PC-9 (cell line): Measurements from ENCODE around the gene LRIG1. TPM values are rescaled to one million over a fixed set of nuclear protein-coding genes. Genes with fewer than 3 reads are reported as not detected.

Source experiments
- BruUV-seq: library from RNA; stranded (reverse); fragments of 400-500 nt; replicated peaks from 2 replicates; lab custom pipeline; 2021; lab: Mats Ljungman, UMichigan
- CTCF ChIA-PET: fragments of 300-600 bp; sonication (Branson Sonifier 250); formaldehyde crosslinking; loops from one replicate; lab custom pipeline; 2022; ENCODE audit warnings: antibody characterized with exemption; lab: Charles Lee
- POLR2A ChIA-PET: fragments of 300-600 bp; sonication (Branson Sonifier 250); formaldehyde crosslinking; loops from one replicate; lab custom pipeline; 2022; ENCODE audit warnings: antibody characterized with exemption; ENCODE audit not compliant: unreplicated experiment; lab: Charles Lee
- DNase-seq, 2 experiments: peaks; one replicate each; pipeline versions ENCODE4 v3.0.0 to v3.0.0-alpha.2; 2015 to 2022; ENCODE audit warnings: mixed read lengths in 1 of 2
- H2AFZ ChIP-seq: fragments of 200-600 bp; sonication (generic); 2 replicates; pipeline ENCODE4 v1.8.1; 2017; ENCODE audit warnings: antibody characterized with exemption
- H3F3A ChIP-seq: fragments of 200-600 bp; sonication (generic); 2 replicates; pipeline ENCODE4 v1.8.1; 2017; ENCODE audit warnings: antibody characterized with exemption, mild to moderate bottlenecking, low read depth; ENCODE audit not compliant: insufficient read depth
- H3K27ac ChIP-seq: fragments of 200-600 bp; sonication (generic); 2 replicates; pipeline ENCODE4 v1.6.1; 2016; ENCODE audit warnings: mixed run types
- H3K27me3 ChIP-seq: fragments of 200-600 bp; sonication (generic); 2 replicates; pipeline ENCODE4 v1.6.1; 2016; ENCODE audit warnings: low read depth, mixed run types; ENCODE audit not compliant: insufficient read depth
- H3K36me3 ChIP-seq: fragments of 200-600 bp; sonication (generic); 2 replicates; pipeline ENCODE4 v1.6.1; 2016; ENCODE audit warnings: low read depth, mixed run types
- H3K4me1 ChIP-seq: fragments of 200-600 bp; sonication (generic); replicated peaks from 2 replicates; pipeline ENCODE4 v1.6.1; 2016; ENCODE audit warnings: mixed run types; ENCODE audit not compliant: insufficient read depth
- H3K4me2 ChIP-seq: fragments of 200-600 bp; sonication (generic); 2 replicates; pipeline ENCODE4 v1.6.1; 2017; ENCODE audit warnings: mixed run types
- H3K4me3 ChIP-seq: fragments of 200-600 bp; sonication (generic); 2 replicates; pipeline ENCODE4 v1.6.1; 2016; ENCODE audit warnings: mixed run types
- H3K79me2 ChIP-seq: fragments of 200-600 bp; sonication (generic); 2 replicates; pipeline ENCODE4 v1.6.1; 2017; ENCODE audit warnings: low read depth, mixed run types
- H3K9me2 ChIP-seq: fragments of 200-600 bp; sonication (generic); 2 replicates; pipeline ENCODE4 v1.8.1; 2017; ENCODE audit warnings: mild to moderate bottlenecking; ENCODE audit not compliant: insufficient read depth
- H3K9me3 ChIP-seq: fragments of 200-600 bp; sonication (generic); 2 replicates; pipeline ENCODE4 v1.8.1; 2016; ENCODE audit warnings: low read depth; ENCODE audit not compliant: insufficient read depth
- H4K20me1 ChIP-seq: fragments of 200-600 bp; sonication (generic); 2 replicates; pipeline ENCODE4 v1.8.1; 2017; ENCODE audit not compliant: insufficient read depth
- EZH2 ChIP-seq: fragments of 200-600 bp; sonication (generic); IDR thresholded peaks from 2 replicates; pipeline ENCODE4 v1.8.0; 2017; ENCODE audit warnings: antibody characterized with exemption, low read depth
- intact Hi-C: fragments of 100-400 bp; cut with micrococcal nuclease; formaldehyde crosslinking; loops from one replicate; pipeline ENCODE4 v1.10.0; 2022; ENCODE audit not compliant: unreplicated experiment
- total RNA-seq: library from RNA; stranded (reverse); gene quantifications from 2 replicates; pipeline ENCODE4 v1.2.3, GENCODE V29; 2021
- TF ChIP-seq, protein P1 (sequence below): fragments of 200-600 bp; sonication (generic); conservative IDR thresholded peaks from 2 replicates; pipeline ENCODE4 v1.6.1; 2017; ENCODE audit warnings: mixed run types, antibody characterized with exemption, mild to moderate bottlenecking, moderate library complexity

The LRIG1 gene
- total RNA-seq, 1 experiment from 2014 or later = not detected

- no peak overlapping the region for H3K27ac ChIP-seq
- H3K9me3 ChIP-seq = no peaks in the 10 kb centered on the region
- H3K9me2 ChIP-seq = no peaks in the 10 kb centered on the region
- H3K79me2 ChIP-seq = no peaks in the 10 kb centered on the region
- H3K4me1 ChIP-seq = peaks cover 19% of the 10 kb centered on the region
- ChIA-PET POLR2A (no interaction called here), CTCF (no interaction called here)
- no peaks in the 10 kb centered on the region for H4K20me1 ChIP-seq
- no peak overlapping the region for H2AFZ ChIP-seq
- no TSS peak for BruUV-seq
- TF ChIP-seq, protein P1, sequence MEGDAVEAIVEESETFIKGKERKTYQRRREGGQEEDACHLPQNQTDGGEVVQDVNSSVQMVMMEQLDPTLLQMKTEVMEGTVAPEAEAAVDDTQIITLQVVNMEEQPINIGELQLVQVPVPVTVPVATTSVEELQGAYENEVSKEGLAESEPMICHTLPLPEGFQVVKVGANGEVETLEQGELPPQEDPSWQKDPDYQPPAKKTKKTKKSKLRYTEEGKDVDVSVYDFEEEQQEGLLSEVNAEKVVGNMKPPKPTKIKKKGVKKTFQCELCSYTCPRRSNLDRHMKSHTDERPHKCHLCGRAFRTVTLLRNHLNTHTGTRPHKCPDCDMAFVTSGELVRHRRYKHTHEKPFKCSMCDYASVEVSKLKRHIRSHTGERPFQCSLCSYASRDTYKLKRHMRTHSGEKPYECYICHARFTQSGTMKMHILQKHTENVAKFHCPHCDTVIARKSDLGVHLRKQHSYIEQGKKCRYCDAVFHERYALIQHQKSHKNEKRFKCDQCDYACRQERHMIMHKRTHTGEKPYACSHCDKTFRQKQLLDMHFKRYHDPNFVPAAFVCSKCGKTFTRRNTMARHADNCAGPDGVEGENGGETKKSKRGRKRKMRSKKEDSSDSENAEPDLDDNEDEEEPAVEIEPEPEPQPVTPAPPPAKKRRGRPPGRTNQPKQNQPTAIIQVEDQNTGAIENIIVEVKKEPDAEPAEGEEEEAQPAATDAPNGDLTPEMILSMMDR = no peak
- TF ChIP-seq EZH2 = no peak
- no peaks in the 10 kb centered on the region for H3K36me3 ChIP-seq
- H3K27me3 ChIP-seq = no peaks in the 10 kb centered on the region
- no peak overlapping the region for H3K4me2 ChIP-seq
- intact Hi-C loops = no loop called here
- no peak for DNase-seq
- no peak overlapping the region for H3K4me3 ChIP-seq
- H3F3A ChIP-seq = peaks cover 6% of the 10 kb centered on the region; the same call in 1 of the 2 replicates
Measured at GRCh38 chr3:66444146-66444644, 56.6 kb downstream of the LRIG1 start.

GRCh38 chr3:66443118-66443803 lies 57.6 kb downstream of the LRIG1 start:
- no peaks in the 10 kb centered on the region for H4K20me1 ChIP-seq
- H3K27ac ChIP-seq = no peak overlapping the region
- POLR2A ChIA-PET = no interaction called here
- CTCF ChIA-PET = no interaction called here
- no peaks in the 10 kb centered on the region for H3K79me2 ChIP-seq
- H3K9me3 ChIP-seq = no peaks in the 10 kb centered on the region
- intact Hi-C loops = no loop called here
- TF ChIP-seq EZH2 = no peak
- TF ChIP-seq, protein P1 = no peak
- H3K9me2 ChIP-seq = no peaks in the 10 kb centered on the region
- peaks cover 6% of the 10 kb centered on the region; the same call in 1 of the 2 replicates for H3F3A ChIP-seq
- H3K4me1 ChIP-seq = peaks cover 19% of the 10 kb centered on the region
- H2AFZ ChIP-seq = no peak overlapping the region
- no peaks in the 10 kb centered on the region for H3K27me3 ChIP-seq
- DNase-seq = no peak
- H3K4me2 ChIP-seq = no peak overlapping the region
- H3K4me3 ChIP-seq = no peak overlapping the region
- no TSS peak for BruUV-seq
- H3K36me3 ChIP-seq = no peaks in the 10 kb centered on the region

DNA sequence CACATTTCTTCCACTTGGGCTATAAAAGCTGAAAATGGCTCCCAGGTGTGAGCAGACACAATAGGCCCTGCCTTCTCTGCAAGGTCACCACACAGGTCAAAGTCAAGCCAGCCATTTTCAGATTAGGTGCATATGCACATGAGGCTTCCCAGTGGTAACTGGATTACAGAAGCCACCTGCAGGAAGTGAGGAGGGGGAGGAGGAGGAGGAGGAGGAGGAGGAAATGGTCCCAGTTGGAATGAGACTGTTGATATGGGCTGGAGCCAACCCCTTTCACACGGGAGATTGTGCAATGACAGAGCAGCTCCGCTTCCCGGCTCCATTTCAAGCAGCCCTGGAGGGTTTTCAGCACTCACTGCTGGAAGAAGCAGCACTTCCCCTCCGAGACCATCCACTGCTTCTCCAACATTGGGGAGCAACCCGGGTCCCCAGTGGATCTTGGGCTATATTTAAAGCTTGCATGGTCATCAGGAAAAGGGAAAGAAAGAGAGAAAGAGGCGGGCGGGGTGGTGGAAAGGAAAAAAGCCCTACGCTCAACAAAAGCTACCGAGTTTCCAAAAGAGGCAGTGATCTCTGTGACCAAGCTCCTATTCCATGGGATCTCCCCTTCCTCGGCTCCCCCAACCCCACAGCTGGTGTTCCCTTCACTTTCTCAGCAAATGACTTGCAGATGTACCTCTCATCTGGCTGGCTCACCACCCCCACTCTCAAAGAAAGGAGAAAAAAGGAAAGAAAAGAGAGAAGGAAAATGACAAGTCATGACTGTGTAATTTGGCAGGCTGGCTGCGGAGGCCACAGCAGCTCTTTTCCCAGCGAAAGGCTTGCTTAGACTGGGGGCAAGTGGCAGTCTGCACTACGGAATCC lies 58.3 kb downstream of the LRIG1 start:
- peaks cover 19% of the 10 kb centered on the region for H3K4me1 ChIP-seq
- intact Hi-C loops = no loop called here
- no peaks in the 10 kb centered on the region for H3K27me3 ChIP-seq
- H3K79me2 ChIP-seq = no peaks in the 10 kb centered on the region
- no peak for DNase-seq
- H3K9me3 ChIP-seq = no peaks in the 10 kb centered on the region
- no peaks in the 10 kb centered on the region for H4K20me1 ChIP-seq
- no peaks in the 10 kb centered on the region for H3K9me2 ChIP-seq
- H3K27ac ChIP-seq = no peak overlapping the region
- no peaks in the 10 kb centered on the region for H3K36me3 ChIP-seq
- H3K4me3 ChIP-seq = no peak overlapping the region
- no peak overlapping the region for H2AFZ ChIP-seq
- CTCF ChIA-PET = no interaction called here
- H3F3A ChIP-seq = peaks cover 6% of the 10 kb centered on the region; the same call in 1 of the 2 replicates
- POLR2A ChIA-PET = no interaction called here
- no peak overlapping the region for H3K4me2 ChIP-seq
- no TSS peak for BruUV-seq
- no peak for TF ChIP-seq EZH2
- TF ChIP-seq, protein P1 = no peak
